HT-29 (cell line): ENCODE results near the gene SIDT2. TPM values are rescaled to one million over a fixed set of nuclear protein-coding genes. Genes with fewer than 3 reads are reported as not detected.
"Not testable (repeated sequence)": the region's sequence is repeated elsewhere in the genome, so short reads cannot be mapped to it uniquely, and the experiment has no call there.

Experiments
- DNase-seq: peaks from one replicate; pipeline ENCODE4 v3.0.0-alpha.2; 2015; ENCODE audit warnings: low spot score
- total RNA-seq: library from RNA; depleted of rRNA; stranded (reverse); fragments of >200 nt; shearing (Covaris generic); gene quantifications from 2 replicates; pipeline ENCODE4 v1.2.3, GENCODE V29; 2014

Gene SIDT2
- total RNA-seq, 1 experiment from 2014 or later = 29.5 TPM

- no peak for DNase-seq
Measured at GRCh38 chr11:117203069-117203407, 24.5 kb downstream of the SIDT2 start.

GRCh38 chr11:117204283-117205080, 25.9 kb downstream of the SIDT2 start:
- no peak for DNase-seq

GRCh38 chr11:117205211-117205818, 26.8 kb downstream of the SIDT2 start:
- DNase-seq = no peak

GRCh38 chr11:117206111-117206510, 27.6 kb downstream of the SIDT2 start:
- DNase-seq = not testable (repeated sequence)

- DNase-seq = peak; percentile 71
Measured at GRCh38 chr11:117206859-117207258, 28.3 kb downstream of the SIDT2 start.

- DNase-seq = not testable (repeated sequence)
Measured at GRCh38 chr11:117207481-117207880, 28.9 kb downstream of the SIDT2 start.

GRCh38 chr11:117208710-117209109, 30.2 kb downstream of the SIDT2 start:
- not testable (repeated sequence) for DNase-seq

- not testable (repeated sequence) for DNase-seq
Measured at GRCh38 chr11:117209351-117210125, 31.0 kb downstream of the SIDT2 start.

GRCh38 chr11:117210620-117211019, 32.1 kb downstream of the SIDT2 start:
- DNase-seq = no peak

GRCh38 chr11:117212697-117213355, 34.3 kb downstream of the SIDT2 start:
- no peak for DNase-seq

GRCh38 chr11:117214404-117215110, 36.0 kb downstream of the SIDT2 start:
- no peak for DNase-seq

GRCh38 chr11:117217141-117218084, 38.9 kb downstream of the SIDT2 start:
- no peak for DNase-seq

GRCh38 chr11:117218133-117218915, 39.8 kb downstream of the SIDT2 start:
- DNase-seq = no peak

GRCh38 chr11:117219001-117219400, 40.5 kb downstream of the SIDT2 start:
- DNase-seq = no peak

- no peak for DNase-seq
Measured at GRCh38 chr11:117219455-117219854, 40.9 kb downstream of the SIDT2 start.

- DNase-seq = no peak
Measured at GRCh38 chr11:117219995-117220394, 41.5 kb downstream of the SIDT2 start.

- no peak for DNase-seq
Measured at GRCh38 chr11:117220568-117220967, 42.0 kb downstream of the SIDT2 start.

GRCh38 chr11:117220999-117221774, 42.6 kb downstream of the SIDT2 start:
- no peak for DNase-seq
